HG03280 (cell line): ENCODE results near the gene RIOK1.
"Not testable (repeated sequence)": the region's sequence is repeated elsewhere in the genome, so short reads cannot be mapped to it uniquely, and the experiment has no call there.

Experiments used
- ATAC-seq: cut with Tn5 transposase; IDR thresholded peaks from one replicate; pipeline ENCODE4 v1.9.1; 2021; ENCODE audit warnings: mild to moderate bottlenecking, moderate library complexity; ENCODE audit not compliant: unreplicated experiment

RIOK1 gene

DNA sequence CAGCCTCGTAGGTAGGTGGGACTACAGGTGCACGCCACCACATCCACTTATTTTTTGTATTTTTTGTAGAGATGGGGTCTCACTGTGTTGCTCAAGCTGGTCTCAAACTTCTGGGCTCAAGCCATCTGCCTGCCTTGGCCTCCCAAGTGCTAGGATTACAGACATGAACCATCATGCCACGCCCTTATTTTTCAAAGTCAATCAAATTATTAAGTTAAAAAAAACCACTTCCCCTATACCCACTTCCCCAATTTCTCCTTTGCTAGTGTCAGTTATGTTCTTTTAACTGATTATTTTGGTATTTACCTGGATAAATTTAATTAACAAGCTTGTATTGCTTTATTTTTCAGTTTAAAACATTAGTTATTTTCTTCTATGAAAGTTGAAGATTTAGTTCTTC is 49.6 kb downstream of the RIOK1 start:
- no peak for ATAC-seq

DNA sequence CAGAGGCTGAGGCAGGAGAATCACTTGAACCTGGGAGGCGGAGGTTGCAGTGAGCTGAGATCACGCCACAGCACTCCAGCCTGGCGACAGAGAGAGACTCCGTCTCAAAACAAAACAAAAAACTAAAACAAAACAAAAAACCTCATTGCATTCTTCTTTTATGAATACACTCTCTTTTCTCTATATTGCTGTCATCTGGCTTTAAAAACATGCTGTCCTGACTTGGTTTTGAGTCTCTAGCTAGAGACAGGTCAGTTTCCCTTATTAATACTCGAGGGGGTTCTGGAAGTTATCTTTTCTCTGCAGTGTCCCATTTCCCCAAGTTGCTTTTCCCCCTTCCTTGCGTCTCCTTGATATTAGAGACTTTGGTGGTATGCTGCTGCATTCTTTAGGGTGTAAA is 50.9 kb downstream of the RIOK1 start:
- ATAC-seq, result no peak

DNA sequence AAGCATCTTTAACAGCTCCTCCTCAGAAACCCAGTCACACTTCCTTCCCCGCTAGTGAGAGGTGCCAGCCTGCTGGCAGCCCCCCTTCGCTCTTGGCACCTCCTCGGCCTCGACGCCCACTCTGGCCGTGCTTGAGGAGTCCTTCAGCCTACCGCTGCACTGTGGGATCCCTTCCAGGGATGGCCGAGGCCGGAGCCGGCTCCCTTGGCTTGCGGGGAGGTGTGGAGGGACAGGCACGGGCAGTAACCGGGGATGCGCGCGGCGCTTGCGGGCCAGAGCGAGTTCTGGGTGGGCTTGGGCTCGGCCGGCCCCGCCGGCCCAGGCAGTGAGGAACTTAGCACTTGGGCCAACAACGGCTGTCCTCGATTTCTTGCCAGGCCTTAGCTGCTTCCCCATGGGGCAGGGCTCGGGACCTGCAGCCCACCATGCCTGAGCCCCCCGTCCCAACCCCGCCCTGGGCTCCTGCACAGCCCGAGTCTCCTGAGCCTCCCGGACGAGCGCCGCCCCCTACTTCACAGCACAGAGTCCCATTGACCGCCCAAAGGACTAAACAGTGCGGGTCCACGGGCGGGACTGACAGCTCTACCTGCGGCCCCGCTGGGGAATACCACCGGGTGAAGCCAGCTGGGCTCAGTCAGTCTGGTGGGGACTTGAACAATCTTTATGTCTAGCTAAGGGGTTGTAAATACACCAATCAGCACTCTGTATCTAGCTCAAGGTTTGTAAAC is 51.6 kb downstream of the RIOK1 start:
- no peak for ATAC-seq

DNA sequence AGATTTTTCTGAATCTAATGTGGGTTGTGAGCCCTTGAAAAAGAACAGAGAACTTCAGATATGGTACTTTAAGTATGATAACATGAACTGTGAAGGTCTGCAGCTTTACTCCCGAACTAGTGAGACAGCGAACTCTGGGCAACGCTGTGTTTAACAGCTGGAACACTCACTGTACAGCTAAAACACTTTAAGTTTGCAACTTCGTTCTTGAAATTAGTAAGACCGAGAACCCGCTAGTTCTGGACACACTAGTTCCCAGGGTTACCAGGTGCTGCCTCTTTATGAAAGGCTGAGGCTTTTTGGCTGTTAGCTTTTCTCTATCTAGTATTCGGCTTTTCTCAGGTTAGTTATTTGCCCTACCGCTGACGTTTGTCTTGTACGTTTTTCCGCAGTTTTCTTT is 52.9 kb downstream of the RIOK1 start:
- ATAC-seq, result no peak

DNA sequence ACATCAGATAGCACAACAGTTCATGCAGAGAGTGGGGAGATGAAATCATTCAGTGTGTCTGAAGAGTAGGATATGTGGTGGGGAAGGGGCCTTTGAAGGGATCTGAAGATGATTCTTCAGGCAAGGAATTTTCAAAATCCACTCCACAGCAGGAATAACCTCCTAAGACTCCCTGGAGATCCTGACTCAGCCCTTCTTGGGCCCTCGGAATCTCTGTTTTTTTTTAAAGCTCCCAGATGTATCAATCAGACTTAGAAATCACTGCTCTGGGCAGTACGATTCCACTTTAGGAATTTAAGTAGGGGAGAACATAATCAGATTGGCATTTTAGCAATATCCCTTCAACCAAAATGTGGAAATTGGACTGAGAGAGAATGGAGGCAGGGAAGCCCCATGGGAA is 55.5 kb downstream of the RIOK1 start:
- no peak for ATAC-seq

DNA sequence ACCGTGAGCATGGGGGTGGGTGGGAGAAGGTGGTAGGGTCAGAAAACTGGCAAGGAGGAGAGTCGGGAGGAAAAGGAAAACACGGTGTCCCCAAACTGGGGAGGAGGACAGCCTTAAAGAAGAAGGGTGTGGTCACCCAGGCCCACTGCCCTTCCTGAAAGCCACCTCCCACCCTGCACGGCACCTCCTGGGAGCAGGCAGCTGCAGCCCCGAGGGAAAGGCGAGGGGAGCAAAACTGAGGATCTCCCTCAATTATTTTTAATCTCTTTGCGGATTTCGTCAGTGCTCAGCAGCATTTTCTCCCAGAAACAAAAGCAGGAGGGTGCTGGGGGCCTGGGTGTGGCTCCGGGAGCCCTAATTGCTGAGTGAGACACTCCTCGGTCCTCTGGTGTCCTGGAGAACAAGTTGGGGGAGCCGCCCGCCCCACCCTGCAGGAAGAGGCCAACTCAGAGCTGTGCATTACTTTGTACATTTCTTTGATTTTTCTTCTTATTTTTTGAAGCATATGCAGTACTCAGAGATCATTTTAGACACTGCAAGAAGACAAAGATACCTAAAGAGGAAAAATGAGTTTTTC is 56.4 kb downstream of the RIOK1 start:
- no peak for ATAC-seq

DNA sequence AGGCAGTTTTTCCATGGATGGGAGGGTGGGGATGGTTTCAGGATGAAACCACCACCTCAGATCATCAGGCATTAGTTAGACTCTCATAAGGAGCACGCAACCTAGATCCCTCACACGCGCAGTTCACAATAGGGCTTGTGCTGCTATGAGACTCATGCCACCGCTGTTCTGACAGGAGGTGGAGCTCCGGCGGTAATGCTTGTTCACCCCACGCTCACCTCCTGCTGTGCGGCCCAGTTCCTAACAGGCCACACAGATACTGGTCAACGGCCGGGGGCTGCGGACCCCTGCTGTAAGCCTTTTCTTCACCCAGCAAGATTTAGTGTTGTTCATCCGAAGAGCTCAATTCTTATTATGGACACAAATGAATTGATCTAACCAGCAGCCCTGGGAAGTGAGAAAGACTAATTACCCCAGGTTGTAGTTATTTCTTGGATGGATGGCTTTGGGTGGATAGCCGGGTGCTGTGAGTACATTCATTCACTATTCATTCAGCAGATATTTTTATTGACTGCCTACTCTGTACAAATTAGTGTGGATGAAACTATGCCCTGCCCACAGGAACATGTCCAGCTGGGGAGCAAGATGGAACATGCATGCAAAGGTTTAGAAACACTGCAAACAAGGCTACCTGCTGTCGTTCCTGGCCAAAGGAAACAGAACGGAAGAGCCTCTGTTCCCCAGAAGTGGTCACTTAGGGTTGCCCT is 57.2 kb downstream of the RIOK1 start:
- ATAC-seq, result no peak

DNA sequence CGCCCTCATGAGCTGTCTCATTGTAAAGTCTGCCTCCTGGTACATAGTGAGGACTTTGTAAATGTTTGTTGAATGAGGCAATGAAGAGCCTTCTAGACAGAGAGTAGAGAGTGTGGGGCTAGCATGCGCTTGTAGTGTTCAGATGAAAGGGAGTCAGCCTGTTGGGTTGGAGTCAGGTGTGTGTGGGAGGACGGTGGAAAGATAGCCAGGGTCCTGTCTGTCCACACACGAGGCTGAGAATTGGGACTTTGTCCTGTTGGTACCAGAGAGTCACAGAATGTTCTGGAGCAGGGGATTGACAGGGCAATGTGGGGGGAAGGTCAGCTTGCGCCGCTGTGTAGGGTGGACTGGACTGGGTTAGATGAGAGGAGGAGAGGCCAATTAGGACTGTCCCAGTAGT is 58.6 kb downstream of the RIOK1 start:
- ATAC-seq, result no peak

DNA sequence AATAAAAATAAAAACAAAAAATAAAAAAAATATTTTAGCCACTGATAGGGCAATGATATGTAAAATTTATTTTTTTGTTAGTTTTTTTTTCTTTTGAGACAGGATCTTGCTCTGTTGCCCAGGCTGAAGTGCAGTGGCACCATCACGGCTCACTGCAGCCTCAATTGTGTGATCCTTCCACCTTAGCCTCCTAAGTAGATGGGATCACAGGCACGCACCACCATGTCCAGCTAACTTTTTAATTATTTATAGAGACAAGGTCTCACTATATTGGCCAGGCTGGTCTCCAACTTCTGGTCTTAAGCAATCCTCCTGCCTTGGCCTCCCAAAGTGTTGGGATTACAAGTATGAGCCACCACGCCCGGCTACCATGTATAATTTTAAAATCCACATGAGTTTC is 59.4 kb downstream of the RIOK1 start:
- no peak for ATAC-seq

DNA sequence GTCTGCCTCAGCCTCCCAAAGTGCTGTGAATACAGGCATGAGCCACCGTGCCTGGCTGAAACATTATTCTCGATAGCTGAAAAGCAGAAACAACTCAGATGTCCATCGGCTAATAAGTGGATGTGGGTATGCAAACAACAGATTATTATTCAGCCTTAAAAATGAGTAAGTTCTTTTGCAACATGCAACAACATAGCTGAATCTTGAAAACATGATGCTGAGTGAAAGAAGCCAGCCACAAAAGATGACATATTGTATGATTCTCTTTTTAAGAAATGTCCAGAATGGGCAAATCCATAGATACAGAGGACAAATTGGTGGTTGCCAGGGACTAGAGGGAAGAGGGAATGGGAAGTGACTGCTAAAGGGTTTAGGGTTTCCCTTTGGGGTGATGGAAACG is 61.7 kb downstream of the RIOK1 start:
- no peak for ATAC-seq

DNA sequence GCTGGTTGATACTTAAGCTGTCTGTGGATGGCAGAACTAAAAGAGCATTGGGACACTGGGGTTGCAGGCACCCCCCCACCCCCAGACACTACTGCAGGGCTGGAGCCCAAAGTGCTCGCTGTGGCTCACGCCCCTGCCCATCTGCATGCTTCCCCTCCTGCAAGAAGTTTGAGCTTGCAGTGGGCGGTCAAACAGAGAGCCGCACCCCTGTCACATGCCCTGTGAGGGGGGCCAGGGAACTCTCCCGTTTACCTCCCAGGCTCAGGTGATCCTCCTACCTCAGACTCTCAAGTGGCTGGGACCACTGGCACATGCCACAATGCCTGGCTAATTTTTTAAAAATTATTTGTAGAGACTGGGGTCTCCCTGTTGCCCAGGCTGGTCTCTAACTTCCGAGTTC is 63.3 kb downstream of the RIOK1 start:
- ATAC-seq, result no peak

DNA sequence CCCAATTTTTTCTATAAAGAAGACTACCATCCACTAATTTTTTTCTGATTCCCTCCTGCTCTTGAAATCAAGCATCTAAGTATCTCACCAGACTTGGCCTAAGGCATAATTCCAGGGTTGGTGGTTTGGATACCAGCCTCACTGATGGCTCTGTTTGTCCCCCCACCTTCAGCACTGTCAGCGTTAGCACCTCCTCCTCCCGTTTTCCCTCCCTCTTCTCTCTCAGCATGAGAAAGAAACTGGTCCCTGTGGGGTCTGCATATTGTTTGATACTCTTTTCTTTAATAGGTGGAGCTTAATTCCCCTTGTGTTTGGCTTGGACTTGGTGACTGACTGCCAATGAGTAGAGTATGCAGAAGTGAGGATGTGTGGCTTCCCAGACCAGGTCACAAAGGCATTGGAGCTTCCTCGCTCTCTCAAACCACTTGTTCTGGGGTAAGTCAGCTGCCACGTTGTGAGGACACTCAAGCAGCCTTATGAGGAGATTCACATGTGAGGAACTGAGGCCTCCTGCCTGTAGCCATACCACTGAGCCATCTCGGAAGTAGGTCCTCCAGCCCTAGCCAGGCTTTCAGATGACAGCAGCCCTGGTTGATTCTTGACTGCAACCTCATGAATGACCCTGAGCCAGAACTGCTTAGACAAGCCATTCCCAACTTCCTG is 65.2 kb downstream of the RIOK1 start:
- no peak for ATAC-seq

DNA sequence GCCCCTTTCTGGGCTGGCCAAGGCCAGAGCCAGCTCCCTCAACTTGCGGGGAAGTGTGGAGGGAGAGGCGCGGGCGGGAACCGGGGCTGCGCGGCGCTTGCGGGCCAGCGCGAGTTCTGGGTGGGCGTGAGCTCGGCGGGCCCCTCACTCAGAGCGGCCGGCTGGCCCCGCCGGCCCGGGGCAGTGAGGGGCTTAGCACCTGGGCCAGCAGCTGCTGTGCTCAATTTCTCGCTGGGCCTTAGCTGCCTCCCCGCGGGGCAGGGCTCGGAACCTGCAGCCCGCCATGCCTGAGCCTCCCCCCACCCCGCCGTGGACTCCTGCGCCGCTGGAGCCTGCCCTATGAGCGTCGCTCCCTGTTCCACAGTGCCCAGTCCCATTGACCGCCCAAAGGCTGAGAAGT is 66.7 kb downstream of the RIOK1 start:
- not testable (repeated sequence) for ATAC-seq

DNA sequence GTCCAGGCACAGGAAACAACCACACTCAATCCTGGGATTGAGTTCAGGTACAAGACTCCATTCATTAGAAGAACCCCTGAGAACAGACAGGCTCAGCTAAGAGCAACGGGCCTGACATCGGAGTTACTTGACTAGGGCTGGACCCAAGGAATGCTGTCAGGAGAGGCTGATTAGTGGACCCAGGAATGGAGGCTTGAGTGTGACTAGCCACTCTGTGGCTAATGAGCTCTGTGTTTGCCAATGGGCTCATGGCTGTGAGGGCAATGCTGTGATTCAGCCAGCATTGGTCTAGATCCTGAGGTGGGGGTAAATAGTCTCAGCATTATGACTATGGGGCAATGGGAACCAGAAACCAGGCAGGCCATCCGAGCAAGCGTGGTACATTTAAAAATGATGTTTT is 71.8 kb downstream of the RIOK1 start:
- ATAC-seq, result no peak

DNA sequence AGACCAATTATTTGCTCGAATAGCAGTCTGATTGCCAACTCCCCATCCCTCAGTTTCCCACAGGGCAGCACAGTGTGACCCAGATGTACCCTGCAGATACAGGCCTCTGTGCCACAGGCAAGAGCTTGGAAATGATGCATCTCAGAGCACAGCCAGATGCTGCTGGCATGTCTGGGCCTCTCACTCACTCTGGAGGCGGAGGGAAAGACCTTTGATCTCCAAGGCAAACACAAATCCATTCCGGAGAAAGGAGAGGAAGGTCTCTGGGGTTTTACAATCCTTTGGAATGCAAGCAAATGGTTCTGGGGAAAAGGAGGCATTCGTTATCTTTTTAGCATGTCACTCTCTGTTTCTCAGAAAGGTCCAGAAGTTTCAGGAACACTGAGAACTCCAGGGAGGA is 74.2 kb downstream of the RIOK1 start:
- no peak for ATAC-seq

DNA sequence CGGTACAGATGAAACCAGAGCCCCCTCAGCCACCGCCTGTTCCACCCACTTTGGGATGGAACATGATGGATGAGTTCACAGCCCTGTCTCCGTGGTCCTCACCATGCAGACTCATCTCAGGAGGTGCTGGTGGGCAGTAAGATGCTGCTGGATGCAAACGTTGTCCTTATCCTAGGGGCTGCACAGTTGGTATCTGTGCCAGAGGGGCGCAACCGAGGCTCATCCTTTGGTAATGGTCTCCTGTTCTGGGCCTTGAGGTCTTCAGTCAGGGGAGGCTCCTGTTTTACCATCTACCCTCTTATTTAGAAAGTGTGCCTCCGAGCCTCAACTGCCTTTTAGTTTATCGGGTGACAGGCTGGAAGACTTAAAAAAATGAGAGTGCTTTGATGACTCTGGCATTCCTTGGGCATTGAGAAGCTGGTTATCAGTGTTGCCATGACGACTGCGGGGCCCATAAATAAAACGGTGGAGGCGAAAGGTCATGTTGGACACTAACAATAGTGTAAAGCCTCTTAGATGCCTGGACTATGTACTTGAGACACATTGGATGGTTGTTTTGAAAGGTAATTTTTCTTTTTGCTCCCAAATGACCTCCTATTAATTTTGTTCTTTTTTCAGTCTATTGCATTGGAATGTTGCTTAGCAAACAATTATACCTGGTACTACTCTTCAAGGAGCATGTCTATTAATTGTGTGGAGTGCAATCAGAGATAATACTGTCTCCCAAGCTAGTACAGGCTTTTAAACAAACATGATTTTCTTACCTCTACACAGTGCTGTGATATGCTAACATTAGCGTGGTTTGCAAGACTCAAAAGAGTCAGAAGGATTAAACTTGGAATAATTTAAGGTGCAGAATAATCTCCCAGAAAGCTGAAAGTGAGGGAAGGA is 77.6 kb downstream of the RIOK1 start:
- no peak for ATAC-seq
